Activated CD4-positive, alpha-beta T cell treated with anti-CD3 and anti-CD28 coated beads for 48 hours (primary cell): ENCODE results near the gene DEFB119.
"Not testable (repeated sequence)": the region's sequence is repeated elsewhere in the genome, so short reads cannot be mapped to it uniquely, and the experiment has no call there.

ENCODE experiments used
- DNase-seq: peaks from one replicate; pipeline ENCODE4 v3.0.0-alpha.2; 2020

The DEFB119 gene

GRCh38 chr20:31390490-31390889 lies at the start of gene DEFB119:
Gene DEFB119, minus strand, starts transcription at chr20:31390590. Its CDS starts 107 bp downstream, at chr20:31390483.
- DNase-seq: no peak

DNA sequence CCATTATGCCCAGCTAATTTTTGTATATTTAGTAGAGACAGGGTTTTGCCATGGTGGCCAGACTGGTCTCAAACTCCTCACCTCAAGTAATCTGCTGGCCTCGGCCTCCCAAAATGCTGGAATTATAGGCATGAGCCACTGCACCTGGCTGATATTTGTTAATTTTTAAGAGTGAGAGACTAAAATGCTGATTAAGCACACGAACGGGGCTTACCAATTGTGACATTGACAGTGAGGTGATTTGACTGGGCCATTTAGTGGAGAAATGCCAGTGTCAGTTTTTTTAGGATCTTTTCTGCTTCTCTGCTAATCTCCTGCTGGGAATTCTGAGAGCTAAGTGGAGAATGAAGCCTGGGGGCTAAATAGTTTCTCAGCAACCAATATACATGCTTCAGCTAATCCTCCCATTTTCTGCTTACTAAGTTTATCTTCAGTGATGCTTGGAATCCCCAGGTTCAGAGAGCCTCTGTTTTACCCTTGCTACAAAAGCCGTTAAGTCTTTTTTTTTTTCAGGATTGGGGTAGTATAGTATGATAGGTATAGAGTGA lies 40.3 kb upstream of the DEFB119 start:
- no peak for DNase-seq

- not testable (repeated sequence) for DNase-seq
These were observed 37.2 kb upstream of the DEFB119 start for GRCh38 chr20:31427576-31427975.

GRCh38 chr20:31426891-31427551 lies 36.6 kb upstream of the DEFB119 start:
- DNase-seq: not testable (repeated sequence)

DNA sequence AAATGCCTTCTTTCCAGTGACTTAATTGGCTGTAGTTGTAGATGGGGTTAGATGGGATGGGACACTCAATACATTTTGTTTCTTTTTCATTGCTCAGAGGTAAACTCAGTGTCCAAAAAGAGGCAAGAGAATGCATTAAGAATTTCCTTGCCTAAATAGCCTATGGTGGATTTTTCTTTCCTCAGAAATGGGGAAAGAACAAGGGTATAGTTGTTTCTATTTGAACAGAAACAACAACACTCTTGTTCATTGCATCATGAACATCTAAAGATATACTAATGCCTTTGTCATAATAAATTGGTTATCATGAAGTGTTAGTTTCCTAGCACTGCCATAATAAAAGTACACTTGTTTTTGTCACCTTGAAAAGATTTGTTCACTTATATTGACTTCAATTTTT lies 35.4 kb upstream of the DEFB119 start:
- no peak for DNase-seq

DNA sequence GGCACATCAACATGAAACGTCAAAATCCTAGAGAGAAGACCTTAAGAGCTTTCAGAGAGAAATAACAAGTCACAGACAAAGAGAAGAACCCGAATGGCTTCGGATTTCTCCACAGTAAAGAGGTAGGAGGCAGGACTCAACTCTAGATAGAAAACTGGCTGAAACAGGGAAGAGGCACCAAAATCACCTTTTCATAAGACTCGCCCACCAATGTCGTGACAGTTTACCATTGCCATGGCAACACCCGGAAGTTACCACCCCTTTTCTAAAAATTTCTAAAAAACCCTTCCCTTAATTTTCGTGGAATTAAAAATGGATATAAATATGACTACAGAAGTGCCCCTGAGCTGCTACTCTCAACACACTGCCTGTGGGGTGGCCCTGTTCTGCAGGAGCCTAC lies 27.9 kb upstream of the DEFB119 start:
- no peak for DNase-seq

DNA sequence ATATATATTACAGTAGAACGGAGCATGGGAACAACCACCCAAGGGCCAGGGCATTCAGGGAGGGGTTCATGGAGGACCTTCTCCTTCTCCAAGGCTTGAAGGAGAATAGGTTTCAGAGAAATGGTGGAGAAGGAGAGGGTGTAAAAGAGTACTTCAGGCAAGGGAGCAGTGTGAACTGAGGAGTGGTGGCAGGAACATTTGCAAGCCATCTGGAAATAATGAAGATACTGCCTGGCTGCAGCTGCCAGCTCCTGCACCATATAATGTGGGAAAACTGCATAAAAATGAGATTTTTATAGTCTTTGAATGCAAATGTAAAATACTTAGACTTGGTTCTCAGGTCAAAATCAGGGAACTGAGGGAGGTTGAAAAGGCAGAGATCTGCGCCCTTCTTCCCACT lies 25.3 kb upstream of the DEFB119 start:
- no peak for DNase-seq

DNA sequence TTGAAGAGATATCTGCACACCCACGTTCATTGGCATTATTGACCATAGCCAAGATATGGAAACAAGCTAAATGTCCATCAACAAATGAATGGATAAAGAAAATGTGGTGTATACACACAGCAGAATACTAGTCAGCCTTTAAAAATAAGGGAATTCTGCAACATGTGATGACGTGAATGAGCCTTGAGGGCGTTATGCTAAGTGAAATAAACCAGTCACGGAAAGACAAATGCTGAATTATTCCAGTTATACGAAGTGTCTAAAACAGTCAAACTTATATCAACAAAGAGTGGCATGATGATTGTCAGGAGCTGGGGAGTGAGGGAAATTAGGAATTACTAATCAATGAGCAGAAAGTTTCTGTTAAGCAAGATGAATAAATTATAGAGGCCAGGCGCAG lies 24.0 kb upstream of the DEFB119 start:
- no peak for DNase-seq

DNA sequence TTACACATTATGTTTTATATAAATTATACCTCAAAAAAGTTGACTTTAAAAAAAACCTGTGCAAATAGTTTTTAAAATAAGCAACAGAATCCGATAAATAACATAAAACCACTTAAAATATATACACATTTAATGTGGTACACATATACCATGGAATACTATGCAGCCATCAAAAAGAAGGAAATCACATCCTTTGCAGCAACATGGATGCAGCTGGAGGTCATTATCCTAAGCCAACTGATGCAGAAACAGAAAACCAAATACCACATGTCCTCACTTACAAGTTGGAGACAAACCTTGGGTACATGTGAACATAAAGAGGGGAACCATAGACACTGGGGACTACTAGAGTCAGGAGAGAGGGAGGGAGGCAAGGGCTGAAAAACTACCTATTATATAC lies 19.6 kb upstream of the DEFB119 start:
- DNase-seq: no peak

GRCh38 chr20:31406115-31406514 lies 15.7 kb upstream of the DEFB119 start, which contains the start of gene DEFB121:
Gene DEFB121, minus strand, starts transcription at chr20:31406215. Its CDS starts 63 bp downstream, at chr20:31406152.
- no peak for DNase-seq

DNA sequence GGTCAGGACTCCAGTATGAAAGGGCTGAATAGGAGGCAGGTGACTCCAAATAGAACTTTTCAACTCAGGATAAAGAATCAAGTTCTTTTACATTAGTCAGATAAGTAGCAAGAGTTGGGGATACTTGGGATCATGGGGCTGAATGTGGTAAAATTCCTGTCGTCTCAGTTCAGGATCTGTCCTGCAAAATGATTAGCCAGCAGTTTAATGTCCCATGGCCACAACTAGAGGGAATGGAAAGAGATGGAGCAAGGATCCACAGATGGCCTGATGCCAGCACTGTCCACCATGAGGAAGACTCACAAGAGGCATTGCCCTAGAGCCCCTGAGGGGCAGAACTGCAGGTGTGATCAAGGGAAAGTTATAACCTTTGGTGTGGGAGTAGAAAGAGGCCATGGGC lies 13.5 kb upstream of the DEFB119 start:
- no peak for DNase-seq

DNA sequence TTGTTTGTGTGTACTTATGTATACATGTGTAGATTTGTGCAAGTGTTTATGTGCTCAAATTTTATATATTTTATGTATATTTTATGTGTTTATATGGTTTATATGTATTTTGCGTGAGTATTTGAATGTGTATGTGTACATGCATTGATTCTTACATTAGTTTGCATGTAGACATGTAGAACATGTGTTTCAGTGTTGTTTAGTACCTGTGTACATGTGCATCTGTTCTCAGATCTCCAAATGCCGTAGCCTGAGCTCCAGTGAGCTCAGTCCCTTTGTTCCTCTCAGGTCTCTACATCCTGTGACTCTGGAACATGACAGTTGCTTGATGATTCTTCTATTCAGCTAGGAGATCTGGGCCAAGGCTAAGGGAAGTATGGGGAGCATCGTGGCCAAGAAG lies 4.5 kb upstream of the DEFB119 start:
- no peak for DNase-seq

GRCh38 chr20:31392836-31393235 lies 2.4 kb upstream of the DEFB119 start:
- DNase-seq: no peak

DNA sequence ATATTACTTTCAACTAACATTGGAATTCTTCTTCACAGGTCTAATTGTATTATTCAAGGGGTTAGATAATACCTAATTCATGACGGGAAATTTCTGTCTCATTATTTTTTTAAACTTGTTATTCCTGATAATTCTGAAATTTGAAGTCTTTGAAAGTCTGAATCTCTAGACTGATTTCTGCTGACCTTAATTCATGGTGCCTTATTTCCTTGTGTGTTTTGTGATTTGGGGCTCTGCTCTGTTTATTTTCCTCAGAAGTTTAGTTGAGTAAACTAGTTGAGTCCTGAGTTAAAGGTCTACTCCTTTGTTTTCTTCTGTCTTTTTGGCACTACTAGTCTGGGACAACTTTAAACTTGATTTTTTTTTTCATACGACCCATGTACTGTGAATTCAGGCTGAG lies 16.0 kb downstream of the DEFB119 start:
- DNase-seq: no peak

GRCh38 chr20:31368301-31368700 lies 22.1 kb downstream of the DEFB119 start, which contains the start of gene DEFB118:
Gene DEFB118, plus strand, starts transcription at chr20:31368601. Its CDS starts 50 bp downstream, at chr20:31368651.
- no peak for DNase-seq

GRCh38 chr20:31364272-31364671 lies 26.1 kb downstream of the DEFB119 start:
- not testable (repeated sequence) for DNase-seq

GRCh38 chr20:31363295-31363694 lies 27.1 kb downstream of the DEFB119 start:
- DNase-seq: no peak

DNA sequence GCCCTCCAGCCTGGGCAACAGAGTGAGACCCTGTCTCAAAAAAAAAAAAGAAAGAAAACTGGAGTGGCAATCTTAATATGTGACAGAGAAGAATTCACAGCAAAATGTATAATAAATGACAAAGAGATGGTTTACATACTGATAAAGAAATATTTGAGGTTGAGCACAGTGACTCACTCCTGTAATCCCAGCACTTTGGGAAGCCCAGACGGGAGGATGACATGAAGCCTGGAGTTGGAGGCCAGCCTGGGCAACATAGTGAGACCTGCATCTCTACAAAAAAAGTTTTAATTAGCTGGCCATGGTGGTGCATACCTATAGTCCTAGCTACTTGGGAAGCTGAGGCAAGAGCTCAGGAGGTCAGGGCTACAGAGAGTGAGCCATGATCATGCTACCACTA lies 34.4 kb downstream of the DEFB119 start:
- DNase-seq: no peak

- no peak for DNase-seq
These were observed 48.9 kb downstream of the DEFB119 start for GRCh38 chr20:31341470-31341869.

GRCh38 chr20:31330893-31331292 lies 59.5 kb downstream of the DEFB119 start:
- DNase-seq: no peak
